ENCODE data around the gene PLA2G6.
"Not testable (repeated sequence)": the region's sequence is repeated elsewhere in the genome, so short reads cannot be mapped to it uniquely, and the experiment has no call there.

Gene PLA2G6

DNA sequence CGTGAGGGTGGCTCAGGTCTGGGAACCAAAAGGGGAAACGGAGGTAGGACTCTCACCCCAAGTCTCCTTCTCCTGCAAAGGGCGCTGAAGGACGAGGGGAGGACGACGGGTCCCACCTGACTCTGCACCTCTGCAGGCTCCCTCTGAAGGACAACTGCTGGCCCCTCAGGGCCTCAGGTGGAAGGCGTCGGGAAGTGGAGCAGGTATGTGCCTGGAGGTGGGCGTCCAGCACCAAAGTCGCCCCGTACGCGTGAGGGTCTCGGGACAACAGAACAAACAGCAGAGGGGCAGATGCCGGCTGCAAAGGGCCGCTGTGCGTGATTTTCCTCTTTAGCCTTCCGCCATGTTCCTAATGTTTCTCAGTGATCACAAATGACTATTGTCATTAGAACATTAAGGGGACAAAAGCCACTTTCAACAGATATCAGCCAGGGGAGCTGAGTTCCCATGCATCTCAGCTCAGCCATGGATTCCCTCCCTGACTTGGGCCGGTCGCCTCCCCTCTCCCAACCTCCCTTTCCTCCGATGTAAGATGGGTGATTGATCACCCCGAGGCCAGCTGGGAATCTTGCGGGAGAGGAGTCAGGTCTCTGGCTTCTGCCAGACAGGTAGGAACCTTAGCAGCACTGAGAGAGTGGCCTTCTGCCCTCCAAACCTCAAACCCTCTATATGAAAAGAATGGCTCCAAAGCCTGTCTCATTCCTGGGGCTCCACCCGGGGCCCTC lies 98.5 kb downstream of the PLA2G6 start:
- DNase-seq = no peak

DNA sequence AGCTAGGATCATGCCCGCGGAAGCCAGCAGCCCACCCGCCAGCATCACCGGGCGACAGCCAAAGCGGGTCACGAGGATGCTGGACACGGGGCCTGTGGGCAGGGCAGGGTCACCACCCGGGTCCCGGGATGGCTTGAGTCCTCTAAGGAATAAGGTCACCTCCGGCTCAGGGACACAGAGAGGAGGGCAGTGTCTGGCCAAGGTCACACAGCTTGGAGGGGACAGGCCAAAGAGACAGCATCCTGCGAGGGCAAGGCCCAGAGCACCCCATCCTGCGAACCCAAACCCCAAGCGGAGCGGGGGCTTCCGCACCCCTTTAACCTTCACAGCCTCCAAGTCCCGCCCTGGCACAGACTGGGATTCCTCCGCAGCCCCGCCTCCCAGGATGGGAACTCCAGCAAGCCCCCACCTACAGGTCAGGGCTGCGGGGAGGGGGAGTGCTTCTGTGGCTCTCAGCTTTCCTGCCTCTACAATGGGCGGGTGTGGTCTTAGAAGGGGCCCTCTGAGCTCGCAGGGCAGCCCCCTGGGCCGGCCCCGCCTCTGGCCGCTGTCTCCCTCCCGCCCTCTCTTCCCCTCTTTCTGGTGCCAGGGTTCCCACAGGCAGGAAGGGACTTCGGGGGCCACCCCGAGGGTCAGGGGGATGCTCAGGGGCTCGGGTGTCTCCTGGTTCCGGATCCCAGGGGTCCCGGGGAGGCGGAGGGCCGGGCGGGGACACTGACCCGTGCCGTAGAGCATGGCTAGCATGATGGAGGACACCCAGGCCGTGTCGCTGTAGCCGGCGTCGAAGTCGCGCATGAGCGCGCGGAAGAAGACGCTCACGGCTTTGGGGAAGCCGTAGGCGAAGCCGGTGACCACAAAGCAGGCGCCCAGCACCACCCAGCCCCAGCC lies 99.4 kb downstream of the PLA2G6 start:
- DNase-seq = peak; percentile 10

DNA sequence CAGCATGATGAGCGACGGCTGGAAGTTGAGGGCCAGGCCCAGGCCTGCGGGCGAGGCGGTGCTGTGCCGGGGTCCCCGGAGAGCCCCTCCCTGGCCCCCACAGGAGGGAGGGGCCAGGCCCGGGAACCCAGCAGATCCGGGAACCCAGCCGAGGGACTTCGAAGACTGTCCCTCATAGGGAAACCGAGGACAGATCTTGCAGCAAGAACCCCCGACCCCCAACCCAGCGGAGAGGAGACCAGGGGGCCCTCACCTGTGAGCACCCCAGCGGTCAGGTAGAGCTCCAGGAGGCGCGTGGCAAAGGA lies 100.0 kb downstream of the PLA2G6 start:
- DNase-seq = no peak

DNA sequence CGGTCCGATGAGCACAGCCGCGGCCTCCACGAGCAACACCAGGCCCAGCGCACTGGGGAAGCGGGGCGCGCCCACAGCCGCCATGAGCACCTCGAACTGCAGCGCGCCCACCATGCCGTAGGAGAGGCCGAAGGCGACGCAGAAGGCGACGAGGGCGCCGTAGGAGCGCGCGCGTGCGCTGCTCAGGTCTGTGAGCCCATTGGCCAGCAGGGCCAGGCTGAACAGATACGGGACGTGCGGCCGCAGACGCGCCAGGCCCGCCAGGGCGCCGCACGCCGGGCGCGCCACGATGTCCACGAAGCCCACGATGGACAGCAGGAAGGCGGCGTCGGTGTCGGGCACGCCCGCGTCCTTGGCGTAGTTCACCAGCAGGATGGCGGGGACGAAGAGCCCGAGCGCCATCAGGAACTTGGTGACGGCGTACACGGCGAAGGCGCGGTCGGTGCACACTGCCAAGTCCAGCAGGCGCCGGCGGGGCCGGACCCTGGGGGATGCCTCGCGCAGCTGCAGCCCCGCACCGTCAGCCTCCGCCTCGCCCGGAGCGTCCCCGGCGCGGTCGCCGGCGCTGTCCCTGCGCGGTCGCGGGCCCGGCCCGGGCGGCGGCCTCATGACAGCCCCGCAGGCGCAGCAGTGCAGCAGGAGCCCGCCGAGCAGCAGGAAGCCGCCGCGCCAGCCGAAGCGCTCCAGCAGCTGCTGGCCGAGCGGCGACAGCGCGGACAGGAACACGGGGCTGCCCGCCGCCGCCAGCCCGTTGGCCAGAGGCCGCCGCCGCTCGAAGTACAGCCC lies 100.6 kb downstream of the PLA2G6 start:
- no peak for DNase-seq

DNA sequence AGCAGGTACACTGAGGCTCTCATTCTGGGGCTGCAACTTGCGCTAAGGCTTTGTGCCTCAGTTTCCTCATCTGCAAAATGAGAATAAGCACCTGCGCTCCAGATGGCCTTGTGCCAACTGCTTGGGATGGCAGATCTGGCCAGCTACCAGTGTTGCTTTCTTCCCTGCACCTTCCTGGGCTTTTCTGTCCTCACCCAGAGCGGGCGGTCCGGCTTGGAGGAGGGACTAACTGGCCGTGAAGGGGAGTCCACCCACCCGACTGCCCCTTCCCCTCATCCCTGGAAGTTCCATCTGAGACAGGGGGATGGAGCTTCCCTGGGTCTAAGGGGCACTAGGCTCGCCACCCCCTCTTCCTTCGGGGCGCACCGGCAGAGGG lies 101.2 kb downstream of the PLA2G6 start:
- no peak for DNase-seq

DNA sequence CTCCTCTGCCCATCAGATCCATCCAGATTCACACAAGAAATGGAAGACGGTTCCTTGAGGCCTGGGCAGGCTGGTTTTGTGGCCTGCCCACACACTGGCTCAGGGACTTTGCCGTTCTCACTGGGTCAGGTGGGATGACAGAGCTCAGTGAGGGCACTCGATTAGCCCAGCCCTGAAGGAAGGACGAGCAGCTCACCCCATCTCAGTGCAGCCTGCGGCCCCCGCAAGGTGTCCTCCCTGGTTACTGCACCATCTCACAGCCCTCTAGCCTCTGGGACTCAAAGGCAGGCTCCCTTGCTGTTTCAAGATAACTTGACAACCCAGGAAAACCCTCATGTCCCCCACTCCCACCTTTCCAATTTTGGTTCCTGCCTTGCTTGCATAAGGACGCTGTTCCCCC lies 101.8 kb downstream of the PLA2G6 start:
- no peak for DNase-seq

DNA sequence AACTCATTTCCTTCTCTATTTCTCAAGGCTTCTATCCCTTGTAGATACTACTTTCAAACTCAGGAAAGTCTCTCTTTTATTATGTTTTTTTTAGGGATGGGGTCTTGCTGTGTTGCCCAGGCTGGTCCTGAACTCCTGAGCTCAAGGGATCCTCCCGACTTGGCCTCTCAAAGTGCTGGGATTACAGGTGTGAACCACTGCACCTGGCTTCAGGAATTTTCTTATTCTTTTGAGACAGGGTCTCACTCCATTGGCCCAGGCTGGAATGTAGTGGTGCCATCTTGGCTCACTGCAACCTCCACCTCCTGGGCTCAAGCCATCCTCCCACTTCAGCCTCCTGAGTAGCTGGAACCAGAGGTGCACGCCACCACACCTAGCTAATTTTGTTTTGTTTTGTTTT lies 102.4 kb downstream of the PLA2G6 start:
- not testable (repeated sequence) for DNase-seq

DNA sequence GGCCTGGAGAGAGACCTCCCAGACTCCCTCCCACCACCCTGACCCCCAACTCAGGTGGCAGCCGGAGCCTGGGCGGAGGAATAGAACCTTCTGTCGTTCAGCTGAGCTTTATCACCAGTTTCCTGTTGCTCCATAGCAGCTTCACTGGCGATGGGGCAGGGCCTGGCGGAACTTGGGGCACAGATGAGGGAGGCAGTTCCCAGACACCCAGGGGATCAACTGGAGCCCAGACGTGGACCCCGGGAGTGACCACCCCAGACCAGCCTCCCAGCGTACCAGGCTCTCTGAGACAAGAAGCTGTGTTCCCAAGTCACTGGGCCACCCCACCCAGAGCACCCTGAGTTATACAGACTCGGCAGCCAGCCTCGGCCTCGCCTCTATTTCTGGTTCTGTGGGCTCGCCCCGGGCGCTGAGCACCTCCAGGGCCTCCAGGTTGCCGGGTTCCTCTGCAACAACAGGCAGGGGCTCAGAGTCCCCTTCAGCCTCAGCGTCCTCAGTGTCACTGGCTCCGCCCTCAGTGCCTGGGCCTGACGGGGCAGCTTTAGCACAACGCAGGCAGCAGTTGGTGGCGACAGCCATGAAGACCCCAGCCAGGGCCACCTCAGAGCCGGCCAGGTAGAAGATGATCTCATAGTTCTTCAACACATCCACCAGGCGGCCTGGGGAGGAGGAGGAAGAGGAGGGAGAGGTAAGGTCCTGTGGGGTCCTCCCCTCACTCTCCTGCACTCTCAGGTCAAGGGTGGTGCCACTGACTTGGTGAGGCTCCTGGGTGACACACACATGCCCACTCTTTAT lies 103.4 kb downstream of the PLA2G6 start:
- no peak for DNase-seq

DNA sequence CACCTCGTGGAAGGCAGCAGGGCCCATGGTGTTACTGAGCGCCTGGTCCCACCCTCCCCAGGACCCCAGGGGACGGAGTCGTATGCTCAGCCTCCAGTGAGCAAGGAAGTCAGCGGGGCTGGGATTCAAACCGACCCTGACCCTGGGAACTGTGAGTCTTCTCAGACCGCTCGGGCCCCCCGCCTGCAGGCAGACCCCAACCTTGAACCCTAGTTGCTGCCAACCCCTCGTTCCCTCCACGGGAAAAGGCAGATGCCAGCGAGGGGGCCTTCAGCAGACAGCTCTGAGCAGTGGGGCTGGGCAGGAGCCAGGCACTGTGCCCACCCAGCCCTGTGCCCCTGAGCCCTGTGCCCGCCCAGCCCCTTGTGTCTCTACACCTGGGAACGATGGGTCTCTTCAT lies 104.0 kb downstream of the PLA2G6 start:
- DNase-seq = no peak

DNA sequence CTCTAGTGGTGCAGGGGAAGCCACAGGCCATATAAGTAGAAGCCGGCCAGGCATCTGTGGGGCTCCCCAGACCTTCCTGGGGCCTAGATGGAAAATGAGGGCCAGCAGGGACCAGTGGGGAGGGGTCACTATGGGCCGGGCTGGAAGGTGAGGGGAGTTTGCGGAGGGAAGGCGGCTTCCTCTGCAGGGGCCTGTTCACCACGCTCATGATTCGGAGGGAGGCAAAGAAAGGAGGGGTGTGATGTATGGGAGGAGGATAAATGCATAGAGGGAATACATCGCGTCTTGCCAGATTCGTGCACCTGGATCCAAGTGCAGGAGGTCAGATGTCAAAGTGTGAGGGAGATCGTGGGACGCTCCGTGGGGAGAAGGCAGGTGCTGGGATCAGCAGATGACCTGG lies 104.5 kb downstream of the PLA2G6 start:
- DNase-seq = no peak

DNA sequence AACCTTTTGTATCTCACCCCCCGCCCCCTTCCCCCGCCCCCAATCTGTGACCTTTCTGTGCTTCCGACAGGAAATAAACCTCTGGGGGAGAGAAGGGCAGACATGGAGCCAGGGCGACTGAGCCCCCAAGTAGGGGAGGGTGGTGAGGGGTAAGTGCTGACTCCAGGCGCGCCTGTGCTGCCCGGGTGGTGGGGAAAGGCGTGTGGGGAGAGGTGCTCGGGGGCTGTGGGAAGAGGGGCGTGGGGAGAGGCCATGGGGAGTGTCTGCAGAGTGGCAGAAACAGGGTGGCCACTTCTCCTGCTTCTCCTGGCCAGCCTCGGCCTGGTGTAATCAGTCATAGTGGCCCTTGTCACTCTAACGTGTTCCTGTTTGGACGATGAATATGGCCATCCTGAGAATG lies 105.7 kb downstream of the PLA2G6 start:
- DNase-seq = no peak

DNA sequence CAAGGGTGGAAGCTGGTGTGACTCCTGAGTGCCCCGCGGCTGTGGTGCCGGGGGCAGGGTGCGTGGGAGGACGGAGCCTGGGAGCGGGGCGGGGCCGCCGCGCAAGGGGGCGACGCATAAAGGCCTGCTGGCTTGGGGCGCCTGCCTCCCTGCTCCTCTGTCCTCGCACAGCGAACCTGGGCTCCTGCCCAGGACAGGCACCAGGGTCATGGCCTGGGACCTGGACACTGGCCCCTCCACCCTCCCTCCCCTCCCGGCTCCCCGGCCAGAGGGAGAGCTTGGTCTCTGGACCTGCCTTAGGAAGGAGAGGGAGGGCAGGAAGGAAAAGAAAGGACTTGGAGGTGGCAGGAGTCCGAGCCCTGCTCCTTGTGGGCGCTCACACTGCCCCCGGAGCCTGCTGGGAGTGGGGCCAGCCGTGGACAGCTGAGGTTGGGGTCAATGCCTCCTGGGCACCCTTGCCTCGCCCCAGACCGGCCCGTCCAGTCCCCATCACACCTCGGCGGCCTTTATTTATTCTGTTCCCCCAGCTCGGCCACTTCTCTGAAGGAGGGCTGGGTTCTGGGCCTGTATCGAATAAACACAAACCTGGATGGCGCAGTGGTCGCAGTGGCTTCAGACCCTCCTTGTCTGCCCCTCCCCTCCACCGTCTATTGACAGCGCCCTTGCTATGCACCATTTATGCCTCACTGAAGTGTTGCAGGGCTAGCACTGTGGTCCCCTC lies 106.4 kb downstream of the PLA2G6 start:
- DNase-seq = no peak

DNA sequence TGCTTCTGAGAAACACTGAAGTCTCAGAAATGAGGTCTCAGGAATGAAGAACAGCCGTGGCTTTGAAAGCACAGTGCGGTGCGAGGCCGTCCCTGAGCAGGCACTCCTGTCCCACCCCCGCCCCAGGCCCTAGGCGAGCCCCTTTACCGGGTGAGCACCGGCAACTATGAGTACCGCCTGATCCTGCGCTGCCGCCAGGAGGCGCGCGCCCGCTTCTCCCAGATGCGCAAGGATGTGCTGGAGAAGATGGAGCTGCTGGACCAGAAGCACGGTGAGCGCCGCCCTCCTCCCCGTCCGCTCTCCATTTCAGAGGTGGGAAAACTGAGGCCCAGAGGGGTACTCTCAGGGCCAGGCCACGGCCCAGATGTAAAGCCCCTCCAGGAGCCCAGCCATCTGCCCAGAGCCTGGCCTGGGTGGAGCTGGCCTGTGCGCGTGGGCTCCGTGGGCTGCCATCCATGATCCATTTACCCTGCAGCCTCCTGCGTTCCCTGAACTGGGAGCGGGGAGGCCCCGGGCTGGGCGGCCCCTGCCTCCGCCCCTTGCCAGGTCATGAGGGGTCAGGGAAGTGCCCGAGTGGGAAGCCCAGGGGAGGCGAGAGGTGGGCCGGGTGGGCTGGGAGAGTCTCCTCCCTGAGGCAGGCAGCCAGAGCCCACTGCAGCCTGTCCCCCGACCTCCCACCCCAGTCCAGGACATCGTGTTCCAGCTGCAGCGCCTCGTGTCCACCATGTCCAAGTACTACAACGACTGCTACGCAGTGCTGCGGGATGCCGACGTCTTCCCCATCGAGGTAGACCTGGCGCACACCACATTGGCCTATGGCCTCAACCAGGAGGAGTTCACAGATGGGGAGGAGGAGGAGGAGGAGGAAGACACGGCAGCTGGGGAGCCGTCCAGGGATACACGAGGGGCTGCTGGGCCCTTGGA lies 107.2 kb downstream of the PLA2G6 start:
- no peak for DNase-seq

DNA sequence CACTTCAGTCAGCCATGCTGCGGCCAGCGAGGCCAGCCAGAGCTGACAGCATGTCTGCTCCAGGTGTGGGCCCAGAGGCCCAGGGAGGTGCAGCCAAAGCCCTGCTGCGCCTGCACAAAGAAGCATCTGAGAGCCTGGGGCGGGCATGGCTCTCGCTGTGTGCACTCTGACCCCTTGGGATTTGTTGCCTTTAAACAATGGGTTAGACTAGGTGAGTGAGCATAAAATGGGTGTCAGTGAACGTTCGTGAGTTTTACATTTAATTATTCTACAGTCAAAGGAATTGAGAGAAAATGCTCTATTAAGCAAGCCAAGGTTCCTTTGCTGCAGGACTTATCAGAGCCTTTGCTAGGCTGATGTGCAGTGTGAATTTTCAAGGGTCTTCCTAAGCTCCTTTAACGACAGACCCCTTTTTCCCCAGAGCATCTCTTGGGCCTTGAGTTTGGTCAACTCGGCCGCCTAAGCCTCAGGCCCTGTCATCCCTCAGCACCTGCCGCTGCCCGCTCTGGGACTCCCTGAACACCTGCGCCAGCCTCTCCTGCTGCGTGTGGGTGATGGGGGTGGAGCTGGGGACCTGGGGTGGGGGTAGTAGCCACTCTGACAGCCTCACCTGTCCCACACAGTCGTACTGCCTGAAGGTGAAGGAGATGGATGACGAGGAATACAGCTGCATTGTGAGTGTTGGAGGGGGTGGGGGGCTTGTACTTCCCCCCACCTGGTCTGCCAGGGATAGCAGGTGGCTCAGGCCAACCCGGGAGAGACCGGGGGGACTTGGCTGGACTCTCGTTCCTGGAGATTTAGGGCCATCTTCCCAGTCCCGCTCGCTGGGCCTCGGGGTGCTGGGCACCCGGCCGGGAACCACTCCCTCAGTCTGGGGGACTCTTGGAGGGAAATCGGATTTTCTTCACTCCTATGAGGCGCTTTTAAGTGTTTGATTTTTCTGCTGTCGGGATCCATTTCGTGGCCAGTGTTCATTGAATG lies 108.2 kb downstream of the PLA2G6 start:
- no peak for DNase-seq

DNA sequence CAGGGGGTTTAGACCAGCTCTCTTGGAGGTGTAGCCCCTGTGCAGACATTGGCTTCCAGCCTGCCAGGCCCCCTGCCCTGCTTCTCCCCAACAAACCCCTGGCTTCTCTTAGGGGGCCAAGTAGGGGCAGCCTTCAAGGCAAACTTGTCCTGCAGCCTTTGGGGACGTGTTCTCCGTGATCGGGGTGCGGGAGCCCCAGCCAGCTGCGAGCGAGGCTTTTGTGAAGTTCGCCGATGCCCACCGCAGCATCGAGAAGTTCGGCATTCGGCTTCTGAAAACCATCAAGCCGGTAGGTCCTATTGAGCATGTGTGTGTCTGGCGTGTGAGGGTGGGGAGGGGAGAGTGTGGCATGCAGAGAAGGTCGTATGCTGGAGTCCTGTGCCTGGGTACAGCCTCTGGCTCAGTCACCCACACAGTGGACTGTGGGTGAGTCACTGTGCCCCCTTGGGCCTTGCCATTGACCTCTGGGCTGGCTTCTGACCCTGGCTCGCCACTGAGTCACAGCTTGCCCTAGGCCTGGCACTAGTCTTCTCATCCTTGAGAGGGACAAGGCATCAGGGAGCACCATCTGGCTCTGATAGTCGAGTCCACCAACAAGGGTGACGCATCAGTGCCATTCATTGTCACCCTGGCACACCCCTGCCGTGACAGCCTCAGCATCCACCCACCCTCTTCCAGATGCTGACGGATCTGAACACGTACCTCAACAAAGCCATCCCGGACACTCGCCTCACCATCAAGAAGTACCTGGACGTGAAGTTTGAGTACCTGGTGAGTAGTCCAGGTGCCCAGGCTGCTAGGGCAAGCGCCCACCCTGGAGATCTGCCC lies 109.1 kb downstream of the PLA2G6 start:
- DNase-seq = no peak

DNA sequence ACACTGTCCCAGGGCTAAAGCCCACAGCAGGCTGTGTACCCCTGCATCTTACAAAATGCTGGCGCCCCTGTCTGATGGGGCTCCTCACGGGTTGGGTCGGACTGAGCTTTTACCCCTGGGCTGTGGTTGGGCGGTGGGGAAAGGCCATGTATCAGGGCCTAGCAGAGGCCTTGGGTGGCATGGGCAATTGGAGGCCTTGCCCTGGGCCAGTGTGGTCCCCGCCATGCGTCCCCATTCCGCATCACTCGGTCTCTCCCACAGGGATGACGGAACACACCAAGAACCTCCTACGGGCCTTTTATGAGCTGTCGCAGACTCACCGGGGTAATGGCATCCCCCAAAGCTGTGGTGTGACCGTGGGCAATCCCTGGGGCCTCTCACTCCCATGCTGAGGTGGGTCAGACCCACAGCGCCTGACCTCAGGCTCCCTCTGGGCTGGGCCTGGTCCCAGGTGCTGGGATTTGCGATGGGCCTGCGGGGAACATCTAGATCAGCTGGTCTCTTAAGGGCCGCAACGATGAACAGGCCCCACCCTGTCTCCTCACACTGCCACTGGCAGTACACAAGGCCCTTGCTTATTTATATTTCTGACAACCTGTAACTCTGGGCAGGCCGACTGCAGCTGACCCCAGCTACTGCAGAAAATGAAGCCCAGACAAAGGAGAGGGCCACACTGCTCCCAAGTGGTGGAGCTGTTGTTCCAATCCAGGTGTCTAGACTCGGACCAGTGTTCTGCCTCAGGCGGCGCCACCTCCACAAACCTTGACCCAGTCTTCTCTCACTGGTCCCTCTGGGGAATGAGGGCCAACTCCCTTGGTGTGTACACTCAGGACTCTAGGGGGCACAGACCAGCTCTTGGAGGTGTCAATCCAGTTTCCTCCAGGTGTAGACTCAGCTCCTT lies 110.0 kb downstream of the PLA2G6 start:
- DNase-seq = no peak

DNA sequence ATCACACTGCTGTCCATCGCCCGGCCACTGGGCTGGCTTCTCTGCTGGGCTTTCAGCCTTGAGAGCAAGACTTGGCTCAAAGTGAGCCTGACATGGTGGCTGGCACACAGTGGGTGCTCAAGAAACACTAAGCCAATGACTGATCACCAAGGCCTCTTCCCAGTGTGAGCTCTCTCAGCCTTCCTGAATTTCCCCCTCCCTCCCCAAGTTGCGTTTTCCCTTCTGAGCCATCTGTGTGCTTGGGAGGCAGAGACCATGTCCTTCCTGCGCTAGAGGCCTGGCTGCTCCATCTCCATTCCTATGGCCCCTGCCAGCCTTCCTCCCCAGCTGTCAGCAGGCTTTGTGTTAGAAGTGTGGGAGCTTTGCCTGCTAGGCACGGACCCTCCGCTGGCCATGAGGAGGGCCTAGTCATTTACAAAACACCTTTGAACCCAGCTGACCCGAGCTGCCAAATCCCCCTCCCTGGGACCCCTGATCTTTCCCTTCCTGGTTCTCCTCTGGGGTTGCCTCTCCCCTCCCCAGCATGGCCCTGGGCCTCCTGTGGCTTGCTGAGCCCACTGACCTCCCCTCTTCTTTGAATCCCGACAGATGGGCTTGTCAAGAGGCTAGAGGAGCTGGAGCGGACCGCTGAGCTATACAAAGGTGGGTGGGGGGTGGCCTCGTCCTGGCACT lies 111.2 kb downstream of the PLA2G6 start:
- no peak for DNase-seq

All from activated naive CD4-positive, alpha-beta T cell treated with Interleukin-2 at 50 U/mL for 16 hours (primary cell).